Stimulated activated CD4-positive, alpha-beta T cell treated with anti-CD3 and anti-CD28 coated beads, Interleukin-12 subunit alpha, Interleukin-12 subunit beta, amount 100 ng/mL, for 4 hours (primary cell): Measurements from ENCODE around the gene SOX8.

Experiments used
- DNase-seq: peaks from one replicate; pipeline ENCODE4 v3.0.0-alpha.2; 2020

Gene SOX8

GRCh38 chr16:989354-989814 lies 7.8 kb downstream of the SOX8 start:
- DNase-seq, result no peak

DNA sequence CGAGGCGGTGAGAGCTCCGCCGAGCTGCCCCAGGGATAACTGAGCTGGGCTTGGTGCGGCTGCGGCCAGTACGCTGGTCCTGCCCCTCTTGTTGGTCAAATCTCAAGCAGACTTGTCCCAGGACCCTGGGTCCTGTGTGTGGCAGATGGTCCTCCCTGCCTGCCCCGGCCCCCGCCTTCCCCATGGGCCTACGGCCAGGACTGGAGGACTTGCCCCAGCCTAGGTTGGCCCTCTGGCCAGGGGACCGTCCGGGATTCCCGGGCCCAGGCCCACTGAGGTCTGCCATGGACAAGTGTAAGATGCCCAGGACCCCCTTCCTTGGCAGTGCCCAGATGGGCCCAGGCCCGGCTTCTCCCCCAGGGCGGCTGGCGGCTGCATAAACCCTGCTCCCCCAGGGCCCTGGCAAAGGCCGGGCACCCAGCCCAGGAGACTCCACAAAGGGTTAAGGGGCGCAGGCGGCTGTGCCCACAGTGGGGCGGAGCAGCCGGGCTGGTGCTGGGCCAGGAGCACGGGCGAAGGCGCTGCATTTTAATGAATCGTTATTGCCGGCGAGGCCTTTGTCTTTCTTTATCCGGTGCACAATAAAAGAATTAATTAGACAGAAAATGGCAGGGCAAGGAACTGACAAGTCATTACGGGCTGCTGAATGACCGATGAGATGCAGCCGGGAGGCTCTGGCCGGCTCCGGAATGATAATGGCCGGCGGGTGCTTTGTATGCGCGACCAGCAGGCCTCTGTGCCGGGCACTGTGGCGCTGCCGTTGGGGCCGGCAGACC lies 9.1 kb downstream of the SOX8 start:
- DNase-seq, result no peak

- DNase-seq, result no peak
These were observed 9.8 kb downstream of the SOX8 start for GRCh38 chr16:991345-991744.

DNA sequence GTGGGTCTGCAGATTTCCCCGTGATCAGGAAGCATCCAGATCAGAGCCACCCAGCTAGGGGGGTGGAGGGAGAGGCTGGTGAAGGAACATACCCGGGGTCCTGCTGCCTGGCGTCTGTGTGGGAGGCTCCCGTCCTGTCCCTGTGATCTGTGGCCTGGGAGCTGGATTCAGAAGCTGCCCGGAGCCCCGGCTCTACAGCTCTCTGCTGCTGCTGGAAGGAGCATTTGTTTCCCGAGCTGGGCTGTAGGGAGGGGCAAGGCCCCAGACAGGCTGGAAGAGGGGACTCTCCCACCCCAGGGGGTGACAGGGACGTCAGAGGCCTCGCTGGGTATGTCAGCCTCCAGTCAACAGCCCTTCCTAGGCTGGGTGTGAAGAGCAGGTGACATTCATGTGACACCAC lies 10.2 kb downstream of the SOX8 start:
- DNase-seq, result no peak

- DNase-seq, result no peak
These were observed 12.2 kb downstream of the SOX8 start for GRCh38 chr16:993731-994130.

DNA sequence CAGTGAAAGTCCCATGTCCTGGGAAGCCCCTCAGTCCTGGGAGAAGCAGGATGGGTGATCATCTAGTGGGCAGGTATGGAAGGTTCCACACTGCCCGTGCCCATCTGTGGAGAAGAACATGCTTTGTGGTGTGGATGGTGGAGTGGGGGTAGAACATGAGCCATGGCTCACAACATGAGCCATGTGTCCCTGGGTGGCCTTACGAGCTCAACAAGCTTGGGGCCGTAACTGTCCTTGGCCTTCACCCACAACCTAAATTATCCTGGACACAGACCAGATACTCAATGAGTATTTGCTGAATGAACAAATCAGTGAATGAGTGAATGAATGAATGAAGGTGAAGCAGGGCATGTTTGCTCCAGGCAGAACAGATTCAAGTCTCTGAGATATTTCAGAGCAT lies 13.5 kb downstream of the SOX8 start:
- DNase-seq, result no peak

- no peak for DNase-seq
These were observed 14.2 kb downstream of the SOX8 start for GRCh38 chr16:995783-996182.

DNA sequence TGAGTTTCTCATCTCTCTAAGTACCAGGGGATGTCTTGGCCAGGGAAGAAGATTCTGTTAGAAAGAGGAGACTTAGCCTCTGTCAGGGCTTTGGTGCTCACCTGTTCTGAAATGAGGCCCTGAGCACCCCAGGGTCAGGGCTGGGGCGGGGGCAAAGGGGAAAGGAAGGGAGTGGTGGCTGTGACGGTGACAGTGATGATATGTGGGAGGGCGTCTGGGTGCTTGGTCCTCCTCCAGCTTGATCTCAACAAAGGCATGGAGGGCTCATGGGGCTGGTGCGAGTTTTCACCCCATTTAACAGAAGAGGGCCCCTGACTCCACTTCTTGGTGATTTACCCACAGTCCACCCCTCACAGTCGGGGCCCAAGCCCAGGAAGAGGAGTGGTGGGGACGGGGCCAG lies 15.1 kb downstream of the SOX8 start:
- DNase-seq, result no peak

- peak; percentile 56 for DNase-seq
These were observed 16.0 kb downstream of the SOX8 start for GRCh38 chr16:997440-998051.

DNA sequence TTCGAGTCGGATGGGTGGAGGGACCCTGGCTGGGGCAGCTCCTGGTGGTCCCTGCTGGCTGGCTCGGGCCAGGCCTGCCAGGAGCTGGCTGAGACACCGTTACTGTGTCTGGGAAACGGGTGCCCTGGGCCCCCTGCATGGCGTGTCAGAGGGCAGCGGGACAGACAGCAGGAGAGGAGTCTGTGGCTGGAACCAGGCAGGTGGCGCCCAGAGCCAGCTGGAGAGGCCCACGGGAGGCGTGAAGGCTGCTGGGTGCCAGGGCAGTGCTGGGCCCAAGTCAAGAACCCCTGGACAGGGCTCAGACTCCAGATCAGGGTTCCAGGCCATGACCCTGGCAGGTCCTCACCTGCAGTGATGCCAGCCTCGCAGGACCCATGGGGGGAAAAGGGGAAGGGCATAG lies 16.6 kb downstream of the SOX8 start:
- DNase-seq, result no peak

- no peak for DNase-seq
These were observed 17.0 kb downstream of the SOX8 start for GRCh38 chr16:998615-999014.

DNA sequence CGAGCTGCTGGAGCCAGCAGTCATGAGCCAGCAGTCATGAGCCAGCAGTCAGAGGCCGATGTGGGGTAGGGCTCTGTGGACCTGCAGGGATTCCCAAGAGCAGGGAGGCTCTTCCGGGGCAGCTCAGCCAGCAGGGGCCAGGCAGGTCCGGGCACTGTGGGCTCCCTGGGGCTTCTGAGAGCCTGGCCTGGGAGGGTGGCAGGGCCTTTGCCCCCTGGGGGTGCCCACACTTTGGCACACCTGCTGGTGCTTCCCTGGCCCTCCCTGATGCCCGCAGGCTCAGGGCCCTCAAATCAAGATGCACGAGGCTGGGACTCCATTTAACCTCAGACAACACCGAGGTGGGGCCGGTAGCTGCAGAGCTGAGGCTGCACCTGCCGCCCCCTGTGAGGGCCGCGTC lies 18.1 kb downstream of the SOX8 start:
- DNase-seq, result no peak

GRCh38 chr16:1000608-1001007 lies 19.0 kb downstream of the SOX8 start:
- no peak for DNase-seq

DNA sequence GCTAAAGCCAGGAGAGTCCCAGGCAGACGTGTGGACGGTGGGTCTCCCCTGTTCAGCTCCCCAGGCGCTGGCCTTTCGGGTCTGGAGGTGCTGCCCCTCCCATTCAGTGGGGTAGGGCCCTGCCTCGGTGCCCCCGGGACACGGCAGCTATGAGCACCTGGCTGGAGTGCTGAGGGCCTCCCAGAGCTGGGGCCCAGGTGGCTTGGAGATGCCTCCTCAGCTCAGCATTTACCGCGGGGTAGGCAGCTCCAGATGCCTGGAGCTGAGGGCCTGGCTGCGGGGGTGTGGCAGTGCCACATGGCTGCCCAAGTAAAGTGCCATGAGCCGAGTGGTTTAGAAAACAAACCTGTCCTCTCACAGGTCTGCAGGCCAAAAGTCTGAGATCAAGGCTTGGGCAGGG lies 19.5 kb downstream of the SOX8 start:
- DNase-seq, result no peak

GRCh38 chr16:1002399-1003166 lies 21.0 kb downstream of the SOX8 start:
- DNase-seq, result peak; percentile 72

- DNase-seq, result peak; percentile 48
These were observed 22.1 kb downstream of the SOX8 start for GRCh38 chr16:1003391-1004347.

- DNase-seq, result no peak
These were observed 23.7 kb downstream of the SOX8 start for GRCh38 chr16:1005286-1005685.

GRCh38 chr16:1006781-1007180 lies 25.2 kb downstream of the SOX8 start:
- no peak for DNase-seq

DNA sequence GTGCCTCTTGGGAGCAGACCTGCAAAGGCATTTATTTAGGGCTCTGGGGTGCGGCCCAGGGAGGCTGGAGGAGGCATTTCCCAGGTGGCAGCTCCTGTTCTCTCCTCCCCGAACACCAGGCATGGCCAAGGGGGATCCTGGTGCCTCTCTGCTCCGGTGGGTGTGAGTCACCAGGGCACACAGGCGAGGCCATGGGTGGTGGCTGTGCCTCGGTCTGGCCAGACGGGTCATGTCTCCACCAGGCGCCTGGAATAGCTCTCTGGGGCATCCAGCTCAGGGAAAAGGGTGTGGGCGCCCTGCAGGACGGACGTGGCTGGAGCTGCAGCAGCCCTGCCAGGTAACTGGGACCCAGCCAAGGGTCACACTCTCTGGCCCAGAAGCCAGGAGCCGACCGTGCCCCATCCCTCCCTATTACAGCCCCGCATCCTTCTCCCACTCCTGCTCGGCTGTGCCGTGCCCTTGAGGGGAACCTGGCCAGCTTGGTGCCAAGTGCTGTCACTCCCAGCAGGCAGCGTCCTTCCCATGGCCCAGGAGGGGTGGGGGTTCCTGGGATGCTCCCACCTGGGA lies 25.8 kb downstream of the SOX8 start:
- DNase-seq, result no peak

- no peak for DNase-seq
These were observed 26.5 kb downstream of the SOX8 start for GRCh38 chr16:1008085-1008484.

DNA sequence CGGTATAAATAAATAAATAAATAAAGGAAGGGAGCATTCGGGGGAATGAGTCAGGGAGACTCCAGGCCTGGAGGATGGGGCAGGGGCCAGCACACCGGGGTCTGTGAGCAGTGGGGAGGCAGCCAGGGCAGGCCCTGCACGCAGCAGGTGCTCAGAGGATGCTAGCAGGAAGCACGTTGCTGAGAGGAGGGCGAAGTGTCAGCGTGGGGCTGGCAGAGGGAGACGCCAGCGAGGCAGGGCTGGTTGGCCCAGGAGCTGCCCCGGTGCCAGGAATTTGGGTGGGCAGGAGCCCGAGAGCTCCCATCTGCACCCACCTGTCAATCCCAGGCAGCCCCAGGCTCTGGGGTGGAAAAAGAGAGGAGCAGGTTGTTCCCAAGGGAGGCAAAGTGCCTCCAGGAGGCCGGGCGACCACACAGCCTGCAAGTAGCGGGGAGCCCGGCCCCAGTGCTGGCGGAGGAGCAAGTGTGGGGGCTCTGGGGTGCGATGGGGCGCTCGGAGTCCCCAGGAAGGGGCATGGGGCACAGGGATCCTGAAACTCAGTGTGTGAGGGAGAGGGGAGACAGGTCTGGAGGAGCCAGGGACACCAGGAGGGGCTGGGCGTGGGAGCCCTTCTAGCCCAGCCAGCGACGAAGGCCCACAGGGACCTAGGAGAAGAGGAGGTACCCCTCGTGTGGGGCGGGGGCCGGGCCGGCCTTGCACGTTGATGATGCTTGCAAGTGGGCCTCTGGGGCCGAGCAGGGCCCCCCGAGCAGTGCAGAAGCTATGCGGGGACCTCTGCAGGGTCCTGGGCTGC lies 28.0 kb downstream of the SOX8 start:
- DNase-seq, result no peak

- DNase-seq, result no peak
These were observed 28.7 kb downstream of the SOX8 start for GRCh38 chr16:1010251-1010650.
